ENCODE results near the gene AHI1. TPM values are rescaled to one million over a fixed set of nuclear protein-coding genes. Genes with fewer than 3 reads are reported as not detected.

AHI1 gene
- 10 to 100 TPM; 18.0 to 37.9 TPM for total RNA-seq

DNA sequence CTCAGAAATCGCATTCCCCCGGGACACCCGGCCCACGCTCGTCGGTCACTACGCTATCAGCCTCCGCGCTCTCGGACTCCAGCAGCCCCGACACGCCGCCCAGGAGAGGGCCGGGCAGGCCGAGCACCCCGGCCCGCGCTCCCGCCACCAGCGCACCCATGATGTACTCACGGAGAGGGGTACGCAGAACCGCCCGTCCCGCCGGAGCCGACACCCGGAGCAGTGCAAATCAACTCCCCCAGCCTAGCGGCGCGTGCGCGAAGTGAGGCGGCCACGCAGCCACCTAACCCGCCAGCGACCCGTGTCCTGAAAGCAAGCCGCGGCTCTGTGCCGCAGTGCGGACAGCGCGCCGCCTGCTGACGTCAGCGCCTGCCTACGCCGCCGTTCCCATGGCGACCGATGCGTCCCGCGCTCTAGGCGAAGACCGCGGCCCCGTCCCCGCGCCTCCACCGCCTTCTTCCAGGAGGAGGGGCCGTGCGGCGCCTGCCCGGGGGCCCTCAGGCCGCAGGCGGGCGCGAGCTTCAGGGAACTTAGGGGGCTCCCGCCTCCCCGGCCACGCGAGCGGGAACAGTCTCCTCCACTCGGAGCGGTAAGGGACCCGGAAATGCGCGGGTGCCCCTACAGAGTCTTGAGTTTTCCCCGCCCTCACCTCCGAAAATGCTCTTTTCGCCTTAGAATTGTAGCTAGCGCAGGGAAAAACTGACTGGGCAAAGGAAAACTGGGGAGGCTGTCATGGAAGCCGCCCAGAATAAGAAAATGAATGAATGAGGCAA is at the start of gene AHI1:
Gene AHI1 (minus strand): TSS at position 329 of the 773 bp plus-strand sequence. CDS start 5,503 bp downstream, outside the sequence.
- Histone ChIP-seq H3K4me1 (replicated peaks) (no peaks in the 10 kb centered on the region), H3K4me3 (peak within 1 kb of the TSS; percentile 79 to 84), H3K36me3 (no peaks in the 10 kb centered on the region), H3K27me3 (replicated peaks; ENCODE audit: insufficient read depth) (no peaks in the 10 kb centered on the region), H3K27ac (peak within 1 kb of the TSS; percentile 99), H3K9me3 (no peaks in the 10 kb centered on the region)
- peak; percentile 93 for DNase-seq (ENCODE audit: low spot score)
- WGBS: under 1% methylated on average over 84 of the region's 85 CpGs
- TF ChIP-seq, protein P1, sequence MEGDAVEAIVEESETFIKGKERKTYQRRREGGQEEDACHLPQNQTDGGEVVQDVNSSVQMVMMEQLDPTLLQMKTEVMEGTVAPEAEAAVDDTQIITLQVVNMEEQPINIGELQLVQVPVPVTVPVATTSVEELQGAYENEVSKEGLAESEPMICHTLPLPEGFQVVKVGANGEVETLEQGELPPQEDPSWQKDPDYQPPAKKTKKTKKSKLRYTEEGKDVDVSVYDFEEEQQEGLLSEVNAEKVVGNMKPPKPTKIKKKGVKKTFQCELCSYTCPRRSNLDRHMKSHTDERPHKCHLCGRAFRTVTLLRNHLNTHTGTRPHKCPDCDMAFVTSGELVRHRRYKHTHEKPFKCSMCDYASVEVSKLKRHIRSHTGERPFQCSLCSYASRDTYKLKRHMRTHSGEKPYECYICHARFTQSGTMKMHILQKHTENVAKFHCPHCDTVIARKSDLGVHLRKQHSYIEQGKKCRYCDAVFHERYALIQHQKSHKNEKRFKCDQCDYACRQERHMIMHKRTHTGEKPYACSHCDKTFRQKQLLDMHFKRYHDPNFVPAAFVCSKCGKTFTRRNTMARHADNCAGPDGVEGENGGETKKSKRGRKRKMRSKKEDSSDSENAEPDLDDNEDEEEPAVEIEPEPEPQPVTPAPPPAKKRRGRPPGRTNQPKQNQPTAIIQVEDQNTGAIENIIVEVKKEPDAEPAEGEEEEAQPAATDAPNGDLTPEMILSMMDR (IDR thresholded peaks at IDR 0.05): peak in 2 of 4 experiments; percentile 57 to 58
- TF ChIP-seq POLR2A (IDR thresholded peaks at IDR 0.05) (peak; percentile 98), POLR2AphosphoS5 (IDR thresholded peaks at IDR 0.05) (peak; percentile 93)
- intact Hi-C loops (cut with DNase I): loop anchor here (1.0 kb wide), 1 partner anchor 792 kb away; the partner anchor contains the start of gene BCLAF1

DNA sequence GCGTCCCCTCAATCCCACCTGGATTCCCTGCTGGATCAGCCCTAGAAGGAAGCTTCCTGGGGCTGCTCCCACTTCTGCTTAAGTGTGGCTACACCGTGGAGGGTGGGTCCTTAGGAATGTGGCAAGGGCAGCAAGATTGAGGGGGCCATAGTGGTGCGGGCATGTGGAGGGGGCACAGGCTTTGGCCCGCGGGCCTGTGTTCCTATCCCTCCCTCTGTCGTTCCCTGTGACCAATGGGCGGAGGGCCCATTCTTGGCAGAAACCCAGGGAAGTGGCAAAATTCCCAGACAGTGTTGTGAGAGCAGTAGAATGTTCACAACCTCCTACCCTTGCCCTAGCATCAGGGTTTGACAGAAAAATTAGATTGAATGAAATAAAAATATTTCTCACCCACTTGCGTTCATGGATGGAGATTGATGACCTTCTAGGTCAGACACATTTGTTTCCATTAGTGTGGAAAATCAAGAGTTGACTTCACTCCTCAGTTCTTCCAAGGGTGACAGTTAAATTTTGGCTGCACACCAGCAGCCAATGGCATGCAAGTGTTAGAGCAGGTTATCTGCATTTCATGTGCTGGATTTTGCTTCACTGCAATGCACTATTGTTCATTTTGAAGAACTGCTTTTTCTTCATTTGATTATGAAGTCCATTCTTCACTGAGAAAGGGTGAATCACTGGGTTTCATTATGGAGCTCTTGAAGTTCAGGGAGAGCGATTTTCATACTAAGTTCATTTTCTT is 49.3 kb upstream of the AHI1 start:
- DNase-seq (ENCODE audit: low spot score): no peak
- 66% methylated on average over 9 of the region's 9 CpGs for WGBS

DNA sequence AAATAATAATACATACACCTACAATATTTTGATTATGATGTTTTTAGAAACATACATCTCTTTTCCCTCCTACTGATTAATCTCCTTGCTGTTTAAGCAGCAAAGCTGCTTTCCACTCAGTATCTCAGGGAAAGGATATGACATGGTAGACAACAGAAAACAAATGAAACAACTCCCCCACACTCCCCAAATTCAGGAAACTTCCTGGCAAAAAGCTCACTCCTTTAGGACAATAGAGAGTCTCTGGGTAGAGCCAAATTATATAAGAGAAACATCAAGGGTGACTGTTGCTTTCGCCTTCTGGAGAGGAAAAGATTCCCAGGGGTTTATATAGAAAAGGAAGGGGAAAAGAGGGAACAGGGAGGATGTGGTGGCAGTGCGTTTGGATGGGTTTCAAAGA is 48.7 kb upstream of the AHI1 start:
- H3K27ac ChIP-seq: no peak overlapping the region
- intact Hi-C loops (cut with DNase I): no loop called here
- WGBS: 84% methylated on average over 2 of the region's 2 CpGs

More for the DNA sequence above, 49.3 kb upstream of the AHI1 start:
- Histone ChIP-seq H3K4me3 (no peak overlapping the region), H3K36me3 (no peaks in the 10 kb centered on the region), H3K9me3 (no peaks in the 10 kb centered on the region), H3K27ac (no peak overlapping the region), H3K27me3 (replicated peaks; ENCODE audit: insufficient read depth) (no peaks in the 10 kb centered on the region), H3K4me1 (replicated peaks) (no peaks in the 10 kb centered on the region)
- intact Hi-C loops (cut with DNase I): no loop called here
- TF ChIP-seq, protein P1 (IDR thresholded peaks at IDR 0.05): no peak
- TF ChIP-seq POLR2AphosphoS5 (IDR thresholded peaks at IDR 0.05): no peak
- TF ChIP-seq POLR2A (IDR thresholded peaks at IDR 0.05): no peak

DNA sequence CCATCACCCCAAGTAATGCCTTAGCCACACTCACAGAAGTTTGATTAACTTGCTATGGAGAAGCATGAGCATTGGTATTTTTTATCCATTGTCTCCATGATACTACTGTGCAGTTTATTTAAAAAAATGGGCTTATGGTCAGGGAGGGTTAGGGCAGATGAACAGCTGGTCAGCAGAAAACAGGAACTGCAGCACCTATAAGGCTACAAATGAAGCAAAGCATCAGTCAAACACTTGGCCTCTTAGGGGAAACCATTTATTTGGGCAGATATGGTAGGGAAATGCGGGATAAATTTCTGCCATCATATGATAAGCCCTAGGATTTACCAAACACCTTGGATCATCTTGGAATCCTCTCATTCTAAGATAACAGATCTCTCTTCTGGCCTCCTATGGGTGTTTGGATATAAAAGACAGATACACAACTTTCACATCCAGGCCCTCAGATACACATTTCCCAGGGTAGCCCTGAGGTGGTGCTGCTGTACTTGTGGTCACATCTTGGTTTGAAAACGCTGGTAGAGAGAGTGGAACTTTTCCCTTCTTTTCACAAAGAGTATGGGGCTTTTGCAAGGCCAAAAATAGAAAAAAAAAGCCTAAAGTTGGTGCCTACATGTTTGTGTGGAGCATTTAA is 42.8 kb upstream of the AHI1 start:
- no peaks in the 10 kb centered on the region for H3K27me3 ChIP-seq (replicated peaks; ENCODE audit: insufficient read depth)
- WGBS: 63% methylated on average over 2 of the region's 2 CpGs
- no peak overlapping the region for H3K27ac ChIP-seq
- no peaks in the 10 kb centered on the region for H3K4me1 ChIP-seq (replicated peaks)
- intact Hi-C loops (cut with DNase I): no loop called here
- H3K36me3 ChIP-seq: no peaks in the 10 kb centered on the region
- DNase-seq (ENCODE audit: low spot score): peak; percentile 7
- H3K4me3 ChIP-seq: no peak overlapping the region
- H3K9me3 ChIP-seq: no peaks in the 10 kb centered on the region
- no peak for TF ChIP-seq POLR2AphosphoS5 (IDR thresholded peaks at IDR 0.05)
- TF ChIP-seq POLR2A (IDR thresholded peaks at IDR 0.05): no peak
- TF ChIP-seq, protein P1 (IDR thresholded peaks at IDR 0.05): peak in 2 of 4 experiments; percentile 24 to 49

More for the DNA sequence above, 48.7 kb upstream of the AHI1 start:
- TF ChIP-seq, protein P1 (IDR thresholded peaks at IDR 0.05): no peak
- TF ChIP-seq POLR2A (IDR thresholded peaks at IDR 0.05) (no peak), POLR2AphosphoS5 (IDR thresholded peaks at IDR 0.05) (no peak)
- H3K4me3 ChIP-seq: no peak overlapping the region
- no peaks in the 10 kb centered on the region for H3K36me3 ChIP-seq
- H3K27me3 ChIP-seq (replicated peaks; ENCODE audit: insufficient read depth): no peaks in the 10 kb centered on the region
- no peaks in the 10 kb centered on the region for H3K9me3 ChIP-seq
- no peaks in the 10 kb centered on the region for H3K4me1 ChIP-seq (replicated peaks)
- DNase-seq (ENCODE audit: low spot score): no peak
